ENCODE data around the gene USF1.

The USF1 gene, protein sequence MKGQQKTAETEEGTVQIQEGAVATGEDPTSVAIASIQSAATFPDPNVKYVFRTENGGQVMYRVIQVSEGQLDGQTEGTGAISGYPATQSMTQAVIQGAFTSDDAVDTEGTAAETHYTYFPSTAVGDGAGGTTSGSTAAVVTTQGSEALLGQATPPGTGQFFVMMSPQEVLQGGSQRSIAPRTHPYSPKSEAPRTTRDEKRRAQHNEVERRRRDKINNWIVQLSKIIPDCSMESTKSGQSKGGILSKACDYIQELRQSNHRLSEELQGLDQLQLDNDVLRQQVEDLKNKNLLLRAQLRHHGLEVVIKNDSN

DNA sequence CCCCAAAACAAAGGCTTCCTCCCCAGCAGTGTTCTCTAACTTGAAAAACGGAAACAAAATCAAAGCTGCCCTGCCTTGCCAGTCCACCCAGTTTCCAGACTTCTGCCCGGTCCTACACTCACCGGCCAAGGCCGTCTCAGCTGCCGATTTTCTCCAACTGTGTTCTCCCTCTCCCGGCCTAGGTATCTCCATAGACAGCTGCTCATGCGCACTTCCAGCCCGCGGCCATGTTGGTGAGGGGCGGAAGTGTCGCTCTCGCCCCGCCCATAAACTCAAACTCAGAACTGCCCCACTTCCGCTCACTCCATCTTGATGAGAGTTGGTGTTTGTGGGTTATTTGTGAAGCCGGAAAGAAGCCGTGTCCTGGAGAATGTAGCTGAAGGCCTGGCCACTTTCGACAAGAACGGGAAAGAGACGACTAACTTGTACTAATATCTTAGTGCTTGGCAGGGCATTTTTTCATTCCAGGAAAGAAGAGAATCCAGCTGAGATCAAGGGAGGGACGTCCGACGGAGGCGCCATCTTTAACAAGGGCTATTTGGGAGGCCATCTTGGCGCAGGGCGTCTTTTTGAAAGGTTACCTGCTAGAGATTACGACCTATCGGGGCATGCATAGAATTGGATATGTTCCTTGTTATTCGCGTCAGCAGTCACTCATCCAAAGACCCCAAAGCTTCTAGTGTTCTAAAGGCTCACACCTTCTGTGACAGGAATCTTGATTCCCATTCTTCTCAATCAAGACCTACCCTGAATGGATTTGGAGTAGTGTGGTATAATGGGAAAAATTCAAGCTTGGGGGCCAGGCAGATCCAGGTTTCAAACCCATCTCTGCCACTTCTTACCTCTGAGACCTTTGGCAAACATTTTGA, at the start of gene USF1:
TSS of gene USF1 (minus strand) at position 242 of the 869 bp plus-strand sequence. CDS start 2,702 bp downstream, outside the sequence.
- H3K4me3 ChIP-seq = peak within 1 kb of the TSS; percentile 67 to 95 (median 89)
- H3K36me3 ChIP-seq = peaks cover 58 to 67% (median 62%) of the 10 kb centered on the region in 11 experiments
- no peaks in the 10 kb centered on the region for H3K27me3 ChIP-seq
- H3K4me1 ChIP-seq = peaks cover 38 to 80% (median 58%) of the 10 kb centered on the region in 10 experiments
- H3K9me3 ChIP-seq (replicated peaks in 1 of 11) = peaks cover 0 to 13% (median 0%) of the 10 kb centered on the region in 11 experiments; a peak in 3 of 22 replicates
- peak within 1 kb of the TSS; percentile 90 to 98 (median 95) for H3K4me2 ChIP-seq
- peaks cover 0 to 16% (median 0%) of the 10 kb centered on the region in 11 experiments; a peak in 3 of 22 replicates for H4K20me1 ChIP-seq
- no peak for TF ChIP-seq Cebpa-rat (IDR thresholded peaks at IDR 0.05)
- H3K9ac ChIP-seq = peak within 1 kb of the TSS; percentile 92 to 97 (median 95)
- peak within 1 kb of the TSS; percentile 92 to 99 (median 97) for H3K27ac ChIP-seq

DNA sequence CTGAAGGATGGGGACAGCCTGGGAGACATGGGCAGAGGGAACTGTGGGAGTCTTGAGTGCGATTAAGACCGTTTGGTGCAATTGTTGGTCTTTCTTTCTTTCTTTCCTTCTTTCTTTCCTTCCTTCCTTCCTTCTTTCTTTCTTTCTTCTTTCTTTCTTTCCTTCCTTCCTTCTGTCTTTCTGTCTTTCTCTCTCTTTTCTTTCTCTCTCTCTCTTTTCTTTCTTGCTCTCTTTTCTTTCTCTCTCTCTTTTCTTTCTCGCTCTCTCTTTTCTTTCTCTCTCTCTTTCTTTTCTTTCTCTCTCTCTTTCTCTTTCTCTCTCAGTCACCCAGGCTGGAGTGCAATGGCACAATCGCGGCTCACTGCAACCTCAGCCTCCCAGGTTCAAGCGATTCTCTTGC, 49.5 kb upstream of the USF1 start:
- Histone ChIP-seq H3K4me1 (peaks cover 27 to 74% (median 42%) of the 10 kb centered on the region in 10 experiments), H3K4me2 (no peak overlapping the region; a peak in 1 of 22 replicates), H3K9ac (no peak overlapping the region), H3K4me3 (no peak overlapping the region), H3K9me3 (replicated peaks in 1 of 11) (no peaks in the 10 kb centered on the region), H3K27ac (no peak overlapping the region), H3K27me3 (no peaks in the 10 kb centered on the region), H3K36me3 (peaks cover 9 to 18% (median 15%) of the 10 kb centered on the region in 11 experiments; a peak in 21 of 22 replicates), H4K20me1 (peaks cover 0 to 27% (median 25%) of the 10 kb centered on the region in 11 experiments; a peak in 20 of 22 replicates)
- TF ChIP-seq Cebpa-rat (IDR thresholded peaks at IDR 0.05) = no peak

DNA sequence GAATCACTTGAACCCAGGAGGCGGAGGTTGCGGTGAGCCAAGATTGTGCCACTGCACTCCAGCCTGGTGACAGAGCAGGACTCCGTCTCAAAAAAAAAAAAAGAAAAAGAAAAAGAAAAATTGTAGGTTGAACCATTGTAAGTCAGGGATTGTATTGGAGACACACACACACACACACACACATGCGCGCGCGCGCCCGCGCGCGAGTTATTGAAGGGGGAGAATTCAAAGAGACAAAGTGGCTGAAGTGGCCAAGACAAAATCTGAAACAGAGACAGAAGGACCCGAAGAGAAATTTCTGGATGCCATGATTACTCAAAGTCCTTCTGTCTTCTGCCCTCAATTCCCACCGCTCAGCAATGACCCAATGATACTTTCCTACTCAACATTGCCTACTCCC, 48.7 kb upstream of the USF1 start:
- Histone ChIP-seq H3K4me1 (peaks cover 25 to 80% (median 38%) of the 10 kb centered on the region in 10 experiments), H3K9ac (no peak overlapping the region), H4K20me1 (peaks cover 0 to 19% (median 18%) of the 10 kb centered on the region in 11 experiments; a peak in 20 of 22 replicates), H3K27ac (no peak overlapping the region), H3K4me3 (no peak overlapping the region), H3K9me3 (replicated peaks in 1 of 11) (no peaks in the 10 kb centered on the region), H3K4me2 (no peak overlapping the region), H3K27me3 (no peaks in the 10 kb centered on the region), H3K36me3 (peaks cover 1 to 10% (median 7%) of the 10 kb centered on the region in 11 experiments; a peak in 19 of 22 replicates)
- no peak for TF ChIP-seq Cebpa-rat (IDR thresholded peaks at IDR 0.05)

DNA sequence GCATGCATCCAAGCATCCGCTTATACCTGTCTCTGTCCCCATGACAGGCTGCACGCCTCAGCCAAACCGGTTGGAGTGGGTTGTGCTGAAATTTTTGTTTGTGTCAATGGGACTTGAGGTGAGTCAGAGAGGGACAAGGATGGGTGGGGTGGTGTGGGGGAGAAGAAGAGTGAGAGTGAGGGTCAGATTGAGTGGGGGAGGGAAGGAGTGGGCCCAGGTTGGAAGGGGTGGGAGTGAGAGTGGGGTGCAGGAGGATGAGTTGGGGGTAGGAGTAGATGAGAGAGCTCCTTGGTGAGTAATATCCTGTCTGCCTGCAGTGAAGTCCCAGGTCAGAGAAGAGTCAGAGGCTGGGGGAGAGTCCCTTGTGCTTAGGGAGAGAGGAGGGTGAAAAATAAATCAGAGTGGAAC, 46.8 kb upstream of the USF1 start:
- Histone ChIP-seq H3K27ac (no peak overlapping the region), H3K9me3 (replicated peaks in 1 of 11) (no peaks in the 10 kb centered on the region), H3K4me3 (no peak overlapping the region), H3K36me3 (no peaks in the 10 kb centered on the region), H3K4me1 (peaks cover 7 to 80% (median 24%) of the 10 kb centered on the region in 10 experiments; a peak in 19 of 20 replicates), H3K27me3 (no peaks in the 10 kb centered on the region), H3K4me2 (peak overlapping the region in 5 of 11 experiments; percentile 32 to 71 (median 59); a peak in 9 of 22 replicates), H3K9ac (no peak overlapping the region), H4K20me1 (peaks cover 0 to under 1% (median 0%) of the 10 kb centered on the region in 11 experiments; a peak in 1 of 22 replicates)
- TF ChIP-seq Cebpa-rat (IDR thresholded peaks at IDR 0.05) = no peak

DNA sequence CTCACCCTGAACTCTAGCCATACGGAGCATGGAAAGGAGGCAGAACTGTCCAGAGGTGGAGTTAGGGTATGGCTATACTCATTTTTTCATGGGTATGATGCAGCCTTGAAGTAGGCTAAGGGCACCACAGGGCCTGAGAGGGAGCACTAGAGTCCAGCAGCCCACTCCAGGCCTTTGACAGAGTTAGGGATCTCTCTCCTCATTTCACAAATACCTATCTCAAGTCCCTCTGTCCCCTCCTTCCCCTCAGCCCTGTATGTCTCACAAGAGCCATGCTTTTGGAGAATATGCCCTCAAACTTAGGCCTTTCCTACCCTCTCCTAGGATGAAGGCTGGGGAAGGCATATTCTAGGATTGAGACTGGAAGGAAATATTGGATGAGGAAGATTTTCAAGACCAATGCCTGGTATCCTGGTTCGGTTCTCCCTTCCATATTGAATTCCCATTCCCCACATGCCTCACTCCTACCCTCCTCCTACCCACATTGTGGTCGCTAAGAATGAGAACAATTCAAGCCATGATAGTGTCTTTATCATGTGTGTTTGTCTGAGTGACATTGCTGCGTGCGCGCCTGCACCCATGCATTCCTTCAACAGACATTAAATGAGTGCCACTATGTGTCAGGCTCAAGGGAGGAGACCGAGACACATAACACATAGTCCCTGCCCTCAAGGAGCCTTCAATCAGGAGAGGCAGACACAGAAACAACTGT, 46.2 kb upstream of the USF1 start:
- Histone ChIP-seq H4K20me1 (no peaks in the 10 kb centered on the region), H3K4me1 (peaks cover under 1 to 79% (median 17%) of the 10 kb centered on the region in 10 experiments; a peak in 16 of 20 replicates), H3K27ac (no peak overlapping the region), H3K4me3 (no peak overlapping the region), H3K4me2 (peak overlapping the region in 3 of 11 experiments; percentile 59 to 71 (median 63); a peak in 7 of 22 replicates), H3K9ac (no peak overlapping the region), H3K9me3 (replicated peaks in 1 of 11) (no peaks in the 10 kb centered on the region), H3K36me3 (no peaks in the 10 kb centered on the region), H3K27me3 (no peaks in the 10 kb centered on the region)
- no peak for TF ChIP-seq Cebpa-rat (IDR thresholded peaks at IDR 0.05)

DNA sequence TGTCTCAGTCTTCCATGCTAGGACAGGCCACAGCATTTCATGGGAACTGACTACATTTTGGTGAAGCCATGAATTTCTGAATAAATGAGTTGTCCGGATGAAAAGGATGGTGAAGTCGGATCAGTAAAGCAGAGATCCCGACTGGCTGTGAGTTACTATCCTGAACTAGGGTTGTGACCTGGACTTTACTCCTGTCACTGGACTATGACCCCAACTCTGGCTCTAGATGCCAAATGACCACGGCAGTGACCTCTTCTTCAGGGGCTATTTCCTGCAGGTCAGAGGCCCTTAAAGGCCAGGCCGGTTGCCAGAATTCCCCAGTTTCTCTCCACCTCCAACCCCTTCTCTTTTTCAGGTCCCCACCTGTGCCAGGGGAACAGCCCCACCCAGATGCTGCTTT, 45.3 kb upstream of the USF1 start:
- no peaks in the 10 kb centered on the region for H3K27me3 ChIP-seq
- no peaks in the 10 kb centered on the region for H3K9me3 ChIP-seq (replicated peaks in 1 of 11)
- H3K36me3 ChIP-seq = no peaks in the 10 kb centered on the region
- H3K4me3 ChIP-seq = no peak overlapping the region
- no peak overlapping the region for H3K27ac ChIP-seq
- H4K20me1 ChIP-seq = no peaks in the 10 kb centered on the region
- no peak for TF ChIP-seq Cebpa-rat (IDR thresholded peaks at IDR 0.05)
- no peak overlapping the region for H3K4me2 ChIP-seq
- H3K9ac ChIP-seq = no peak overlapping the region
- peaks cover 0 to 79% (median 10%) of the 10 kb centered on the region in 10 experiments; a peak in 10 of 20 replicates for H3K4me1 ChIP-seq

DNA sequence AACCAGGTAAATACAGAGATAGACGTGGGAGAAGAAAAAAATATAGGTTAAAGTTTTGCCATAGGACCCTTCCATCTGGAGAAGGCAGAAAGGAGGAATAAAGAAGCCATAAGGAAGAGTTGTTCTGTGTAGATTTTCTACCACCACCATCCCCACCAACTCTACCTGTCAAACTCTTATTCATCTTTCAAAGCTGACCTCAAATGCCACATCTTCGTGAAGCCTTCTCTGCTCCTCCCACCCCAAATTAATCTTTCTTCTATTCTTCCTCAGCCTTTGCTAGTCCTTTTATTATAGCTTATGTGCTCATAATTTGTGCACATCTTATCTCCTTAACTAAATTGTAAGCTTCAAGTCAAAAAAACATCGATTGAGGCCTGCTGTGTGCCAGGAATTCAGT, 44.8 kb upstream of the USF1 start:
- no peak overlapping the region for H3K27ac ChIP-seq
- no peak overlapping the region for H3K4me2 ChIP-seq
- no peaks in the 10 kb centered on the region for H4K20me1 ChIP-seq
- no peak overlapping the region for H3K9ac ChIP-seq
- H3K27me3 ChIP-seq = no peaks in the 10 kb centered on the region
- no peak overlapping the region for H3K4me3 ChIP-seq
- H3K36me3 ChIP-seq = no peaks in the 10 kb centered on the region
- peaks cover 0 to 79% (median 9%) of the 10 kb centered on the region in 10 experiments; a peak in 9 of 20 replicates for H3K4me1 ChIP-seq
- no peak for TF ChIP-seq Cebpa-rat (IDR thresholded peaks at IDR 0.05)
- no peaks in the 10 kb centered on the region for H3K9me3 ChIP-seq (replicated peaks in 1 of 11)

DNA sequence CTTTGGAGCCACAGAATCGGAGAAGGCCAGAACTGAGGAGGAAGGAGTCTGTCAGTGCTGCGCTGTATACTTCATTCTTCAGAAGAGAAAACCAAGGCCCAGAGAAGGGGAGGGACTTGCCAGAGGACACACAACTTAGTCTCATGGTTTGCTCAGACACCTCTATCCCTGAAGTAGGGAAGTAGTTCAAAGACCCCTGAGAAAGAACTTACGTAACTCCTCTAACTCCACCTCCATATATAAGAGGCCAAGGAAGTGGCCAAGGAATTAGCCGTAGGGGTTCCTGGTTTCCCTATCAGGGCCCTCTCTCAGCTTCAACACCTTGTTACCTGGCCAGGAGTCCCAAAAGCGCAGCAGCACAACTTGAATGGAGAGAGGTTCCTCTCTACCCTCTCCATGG, 44.2 kb upstream of the USF1 start:
- H4K20me1 ChIP-seq = no peaks in the 10 kb centered on the region
- H3K4me2 ChIP-seq = peak overlapping the region in 4 of 11 experiments; percentile 18 to 85 (median 74); a peak in 6 of 22 replicates
- no peaks in the 10 kb centered on the region for H3K27me3 ChIP-seq
- TF ChIP-seq Cebpa-rat (IDR thresholded peaks at IDR 0.05) = no peak
- H3K9ac ChIP-seq = no peak overlapping the region
- H3K27ac ChIP-seq = no peak overlapping the region; a peak in 1 of 22 replicates
- H3K4me3 ChIP-seq = no peak overlapping the region
- H3K36me3 ChIP-seq = no peaks in the 10 kb centered on the region
- H3K9me3 ChIP-seq (replicated peaks in 1 of 11) = no peaks in the 10 kb centered on the region
- H3K4me1 ChIP-seq = peaks cover 0 to 80% (median 12%) of the 10 kb centered on the region in 10 experiments; a peak in 9 of 20 replicates
